OCI-LY3 (cell line): ENCODE measurements around the gene TUNAR.

Source experiments
- CTCF ChIP-seq: fragments of 200-600, 300-600 bp; sonication (generic); IDR thresholded peaks from 2 replicates; pipeline ENCODE4 v1.5.1; 2014; ENCODE audit warnings: antibody characterized with exemption, low read length, low read depth
- EZH2phosphoT487 ChIP-seq: fragments of 200-600 bp; shearing (Covaris generic); IDR thresholded peaks from 2 replicates; pipeline ENCODE4 v1.6.1; 2018; ENCODE audit warnings: antibody characterized with exemption, mixed run types, low read depth

- TF ChIP-seq CTCF (no peak), EZH2phosphoT487 (no peak)
Observed at GRCh38 chr14:95891742-95892141, 15.1 kb downstream of the TUNAR start.
